SKM-1 treated with dmso at 0.1 percent for 144 hours (cell line): ENCODE measurements around the gene ANK2.
"Not testable (repeated sequence)": the region's sequence is repeated elsewhere in the genome, so short reads cannot be mapped to it uniquely, and the experiment has no call there.

Source experiments
- DNase-seq: peaks from one replicate; lab custom pipeline; 2025; ENCODE audit not compliant: unreplicated experiment; lab: John Stamatoyannopoulos, UW

ANK2 gene

DNA sequence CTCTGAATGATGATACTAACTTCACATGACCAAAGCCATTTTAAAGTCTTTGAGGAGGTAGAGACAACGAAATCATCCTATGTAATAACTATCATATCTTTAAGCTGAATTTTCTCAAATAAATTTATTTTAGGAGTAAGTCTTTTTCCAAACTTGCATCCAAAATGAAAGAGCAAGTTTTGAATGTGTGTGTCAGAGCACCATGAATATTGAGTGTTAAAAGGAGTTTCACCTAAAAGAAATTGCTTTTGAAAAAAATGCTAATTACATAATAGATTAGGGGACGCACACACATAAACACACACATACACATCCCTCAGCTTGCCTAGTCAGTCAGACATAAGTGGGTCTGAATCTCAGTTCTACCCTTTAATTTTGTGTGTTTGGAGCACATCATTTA, 1.9 kb downstream of the ANK2 start:
- no peak for DNase-seq

DNA sequence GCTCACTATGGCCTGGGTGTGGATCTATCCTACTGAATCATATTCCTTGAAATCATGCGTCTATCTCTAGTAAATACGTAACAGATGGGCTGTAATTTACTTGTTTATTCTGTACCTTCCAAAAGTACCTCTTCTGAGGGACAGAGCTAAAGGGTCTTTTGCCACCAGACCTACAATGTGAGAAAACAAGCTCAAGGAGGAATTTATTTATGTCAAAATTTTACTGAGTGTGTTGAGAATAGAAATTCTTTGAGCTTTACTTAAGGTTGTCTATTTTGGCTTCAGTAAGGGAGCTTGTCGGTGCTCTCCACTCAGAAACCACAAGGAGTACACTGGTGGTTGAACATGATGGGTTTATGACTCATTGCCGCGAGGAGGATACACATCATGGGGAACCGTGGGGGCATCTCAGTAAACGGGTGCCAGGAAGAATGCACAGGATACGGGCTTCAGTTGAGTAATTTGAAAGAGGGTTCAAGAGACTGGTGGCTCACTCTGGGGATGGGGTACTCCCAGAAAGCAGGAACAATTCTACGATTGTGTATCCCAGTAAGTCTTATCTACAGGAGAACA, 3.0 kb downstream of the ANK2 start:
- DNase-seq, result no peak

DNA sequence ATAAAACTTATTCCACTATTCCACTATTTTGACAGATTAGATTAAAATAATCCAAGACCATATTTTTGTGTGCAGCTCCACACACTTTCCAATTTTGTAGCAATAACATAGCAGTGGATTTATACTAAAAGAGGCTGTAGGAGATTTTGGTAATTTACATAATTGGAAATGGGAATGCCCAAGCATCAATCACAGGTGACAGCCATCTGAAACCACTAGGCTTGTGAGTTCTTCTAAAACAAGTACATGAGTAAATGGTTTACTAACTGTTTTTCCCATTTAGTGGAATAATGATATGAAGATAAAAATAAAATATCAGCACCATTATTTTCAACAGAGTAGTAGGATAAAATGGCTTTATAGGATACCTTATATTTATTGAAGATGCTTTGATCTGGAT, 4.4 kb downstream of the ANK2 start:
- no peak for DNase-seq

DNA sequence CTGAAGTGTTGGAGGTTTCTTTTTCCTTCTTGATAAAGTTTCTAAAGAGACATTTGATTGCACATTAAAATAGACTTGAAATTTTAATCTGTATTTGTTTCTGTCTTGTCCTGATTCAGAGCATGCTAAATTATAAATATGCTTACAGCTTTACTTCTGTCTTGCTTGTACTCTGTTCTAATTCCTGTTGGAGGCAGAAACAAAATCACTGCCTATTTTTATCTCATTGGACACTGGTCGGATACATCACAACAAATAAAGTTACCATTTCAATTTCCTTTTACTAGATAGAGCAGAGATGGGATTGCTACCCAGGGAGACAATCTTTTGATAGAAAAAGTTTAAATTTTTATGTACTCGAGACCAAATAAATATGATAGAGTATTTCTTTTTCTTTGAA, 6.9 kb downstream of the ANK2 start:
- no peak for DNase-seq

DNA sequence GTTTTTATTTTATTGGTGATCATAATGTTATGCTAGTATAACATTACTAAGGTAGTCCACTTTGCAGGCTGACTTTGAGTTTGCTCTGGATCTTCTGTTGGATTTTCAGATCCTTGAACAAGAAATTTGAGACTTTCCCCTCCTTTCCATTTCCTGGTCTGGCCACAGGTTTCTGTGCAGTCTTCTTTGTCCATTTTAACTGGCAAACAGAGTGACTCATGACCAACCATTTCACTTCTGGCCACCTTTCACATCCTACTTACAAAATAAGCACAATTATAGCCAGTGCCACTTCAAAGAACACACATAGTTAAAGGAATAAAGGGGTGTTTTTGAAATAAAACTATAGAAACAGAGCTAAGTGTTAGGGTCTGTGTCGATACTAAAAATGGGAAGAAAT, 8.4 kb downstream of the ANK2 start:
- no peak for DNase-seq

DNA sequence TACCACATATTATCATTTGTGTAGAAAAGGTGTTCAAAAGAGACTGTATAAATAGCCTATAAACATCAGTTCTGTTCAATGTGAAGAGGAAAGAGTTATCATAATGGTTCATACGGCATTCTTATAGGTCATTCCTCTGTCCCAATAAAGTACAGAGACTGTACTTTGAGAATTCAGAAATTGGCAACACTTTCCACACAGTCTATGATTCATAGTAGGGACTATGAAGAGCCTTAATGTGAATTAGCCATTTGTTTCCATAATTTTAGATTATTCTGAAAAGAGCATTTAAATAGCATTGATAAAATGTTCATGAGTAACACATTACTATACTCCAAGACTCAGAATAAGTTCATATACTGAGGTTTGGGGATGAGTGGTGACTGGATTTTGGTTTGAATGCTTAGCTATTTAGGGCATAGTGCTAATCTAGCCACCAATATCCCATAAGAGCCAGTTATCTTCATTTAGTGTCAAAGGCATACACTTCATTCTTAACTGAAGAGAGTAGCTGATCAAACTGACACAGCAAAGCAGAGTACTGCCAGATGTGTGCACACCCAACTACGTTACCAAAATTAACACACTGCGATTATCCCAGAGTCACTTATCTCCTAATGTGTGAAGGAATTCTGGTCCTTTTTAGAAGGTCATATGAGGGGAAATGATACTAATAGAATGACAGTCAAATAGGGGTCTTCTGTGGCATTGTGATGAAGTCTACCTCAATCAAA, 10.2 kb downstream of the ANK2 start:
- no peak for DNase-seq

DNA sequence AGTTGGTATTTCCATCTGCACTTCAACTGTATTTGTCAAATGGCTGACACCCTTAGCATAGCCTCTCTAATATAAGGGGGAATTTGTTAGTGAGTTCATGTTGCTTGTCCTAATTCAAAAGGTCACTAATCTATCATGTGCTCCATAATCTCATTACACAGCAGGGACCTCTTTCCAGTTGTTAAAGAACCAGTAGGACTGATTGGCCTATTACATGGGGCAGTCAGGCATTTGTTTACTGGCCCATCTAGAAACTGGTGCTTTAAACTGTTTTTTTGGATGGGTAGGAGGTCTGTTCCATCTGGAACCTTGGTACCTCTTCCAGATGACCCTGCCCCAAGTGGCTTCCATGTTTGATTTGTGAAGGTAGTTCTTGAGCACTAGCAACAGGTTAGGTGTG, 11.4 kb downstream of the ANK2 start:
- no peak for DNase-seq

DNA sequence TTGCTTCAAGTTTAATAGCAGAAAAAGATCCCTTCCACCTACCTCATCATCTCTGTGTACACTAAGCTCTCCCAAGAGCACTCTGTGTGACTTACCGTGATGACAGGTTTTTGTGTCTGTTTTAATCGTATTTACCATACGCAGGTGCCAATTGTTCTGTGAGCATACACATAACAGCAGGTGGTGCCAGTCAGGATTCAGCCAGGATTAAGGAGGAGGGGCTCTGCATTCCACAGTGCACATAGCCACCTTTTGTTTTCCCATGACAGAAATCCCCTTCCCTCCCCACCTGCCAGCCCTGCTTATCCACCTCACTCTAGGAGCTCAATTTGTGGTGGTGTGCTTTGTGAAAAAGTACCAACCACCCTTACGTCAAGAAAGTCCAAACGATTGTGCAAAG, 14.8 kb downstream of the ANK2 start:
- DNase-seq, result no peak

DNA sequence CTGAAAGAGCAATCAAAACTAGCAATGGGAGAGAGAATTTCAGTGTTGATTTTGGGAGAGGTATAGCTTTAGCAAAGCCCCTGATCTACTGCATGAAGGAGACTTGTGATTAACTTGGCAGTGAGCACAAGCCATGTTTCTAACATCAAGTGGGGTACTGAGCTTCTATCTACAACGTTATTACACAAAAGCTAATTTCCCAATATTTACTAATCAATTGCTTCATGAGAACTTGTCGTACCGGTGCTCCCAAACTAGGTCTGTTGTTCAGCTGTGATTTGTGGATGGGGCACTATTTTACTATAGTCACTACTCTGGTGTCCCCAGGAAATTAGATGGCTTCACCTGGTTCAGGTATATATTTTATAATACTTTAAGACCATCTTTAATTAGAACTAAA, 16.2 kb downstream of the ANK2 start:
- no peak for DNase-seq

DNA sequence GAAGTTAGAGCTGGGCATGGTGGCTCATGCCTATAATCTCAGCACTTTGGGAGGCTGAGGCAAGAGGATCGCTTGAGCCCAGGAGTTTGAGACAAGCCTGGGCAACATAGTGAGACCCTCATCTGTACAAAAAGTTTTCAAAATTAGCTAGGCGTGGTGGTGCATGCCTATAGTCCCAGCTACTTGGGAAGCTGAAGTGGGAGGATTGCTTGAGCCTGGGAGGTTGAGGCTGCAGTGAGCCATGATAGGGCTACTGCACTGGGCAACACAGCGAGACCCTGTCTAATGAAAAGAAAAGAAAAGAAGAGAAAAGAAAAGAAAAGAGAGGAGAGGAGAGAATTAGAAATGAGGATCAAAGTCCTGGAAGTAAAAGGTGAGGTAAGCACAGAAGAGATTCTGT, 19.3 kb downstream of the ANK2 start:
- not testable (repeated sequence) for DNase-seq

DNA sequence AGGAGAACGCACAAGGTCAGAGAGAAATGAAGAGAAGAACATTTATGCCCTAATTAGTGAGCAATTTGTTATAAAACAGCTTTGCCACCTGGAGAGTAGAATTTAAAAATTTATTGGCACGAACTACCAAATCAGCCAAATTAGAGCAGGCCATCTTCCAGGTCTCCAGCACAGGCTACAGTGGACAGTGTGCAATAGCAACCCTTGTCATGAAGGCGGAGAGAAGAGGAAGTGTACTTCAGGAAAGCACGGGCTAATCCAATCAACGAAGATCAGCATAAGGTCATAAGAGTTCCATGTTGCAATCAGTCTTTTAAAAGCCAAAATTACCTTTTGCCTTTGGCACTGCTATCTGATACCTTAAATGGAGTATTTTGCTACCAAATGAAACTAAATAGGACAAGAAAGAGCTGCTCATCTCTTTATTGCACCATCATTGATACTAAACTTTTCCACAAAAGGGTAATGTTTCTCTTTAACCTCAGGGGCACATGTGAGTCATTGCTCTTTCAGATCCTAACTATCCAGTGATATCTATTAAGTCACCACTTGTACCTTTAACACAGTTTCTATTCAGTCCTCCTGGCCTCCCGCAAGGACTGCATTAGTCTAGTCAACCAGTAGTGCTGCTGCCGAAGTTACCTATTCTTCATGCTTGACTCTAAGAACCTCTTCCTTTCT, 19.9 kb downstream of the ANK2 start:
- peak; percentile 53 for DNase-seq

DNA sequence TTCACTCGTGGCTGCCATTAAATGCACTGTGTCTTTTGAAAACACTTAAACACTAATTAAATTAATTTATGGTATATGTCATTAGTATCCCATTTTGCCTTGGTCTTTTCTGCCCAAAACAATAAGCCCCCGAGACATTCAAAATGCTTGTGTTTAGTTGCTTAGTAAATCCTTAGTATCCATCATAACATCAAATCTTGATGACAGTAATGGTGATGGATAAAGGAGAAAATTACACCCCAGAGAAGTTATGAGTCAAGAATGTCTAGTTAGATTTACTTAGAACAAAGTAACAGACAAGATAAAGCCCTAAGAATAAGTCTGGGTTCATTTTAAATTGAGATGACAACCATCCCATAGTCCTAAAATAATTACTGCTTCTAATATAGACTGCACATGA, 21.3 kb downstream of the ANK2 start:
- no peak for DNase-seq

DNA sequence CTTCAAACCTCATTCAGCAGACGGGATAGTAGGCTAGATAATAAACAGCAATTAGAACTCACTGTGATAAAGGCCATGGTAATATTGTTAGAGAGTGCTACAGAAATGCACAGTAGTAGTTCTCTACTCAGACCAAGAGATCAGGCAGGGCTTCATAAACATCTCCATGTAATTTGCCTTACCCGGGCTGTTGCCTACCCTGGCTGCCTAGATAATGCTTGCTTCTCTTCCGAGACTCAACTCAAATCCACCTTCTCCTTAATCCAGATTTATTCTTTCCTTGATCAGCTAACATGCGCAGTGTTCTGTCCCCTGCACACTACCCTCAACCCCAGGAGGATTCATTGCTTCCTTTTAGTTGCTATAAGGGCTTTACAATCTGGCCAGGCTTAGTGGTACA, 21.8 kb downstream of the ANK2 start:
- no peak for DNase-seq

DNA sequence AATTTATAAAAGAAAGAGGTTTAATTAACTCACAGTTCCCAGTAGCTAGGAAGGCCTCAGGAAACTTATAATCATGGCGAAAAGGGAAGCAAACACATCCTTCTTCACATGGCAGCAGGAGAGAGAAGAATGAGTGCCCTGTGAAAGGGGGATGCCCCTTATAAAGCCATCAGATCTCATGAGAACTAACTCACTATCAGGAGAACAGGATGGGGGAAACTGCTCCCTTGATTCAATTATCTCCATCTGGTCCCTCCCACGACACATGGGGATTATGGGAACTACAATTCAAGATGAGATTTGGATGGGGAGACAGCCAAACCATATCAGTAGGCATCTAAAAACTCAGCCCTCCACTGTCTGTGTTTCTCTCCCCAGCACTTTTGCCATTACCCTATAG, 22.4 kb downstream of the ANK2 start:
- no peak for DNase-seq

DNA sequence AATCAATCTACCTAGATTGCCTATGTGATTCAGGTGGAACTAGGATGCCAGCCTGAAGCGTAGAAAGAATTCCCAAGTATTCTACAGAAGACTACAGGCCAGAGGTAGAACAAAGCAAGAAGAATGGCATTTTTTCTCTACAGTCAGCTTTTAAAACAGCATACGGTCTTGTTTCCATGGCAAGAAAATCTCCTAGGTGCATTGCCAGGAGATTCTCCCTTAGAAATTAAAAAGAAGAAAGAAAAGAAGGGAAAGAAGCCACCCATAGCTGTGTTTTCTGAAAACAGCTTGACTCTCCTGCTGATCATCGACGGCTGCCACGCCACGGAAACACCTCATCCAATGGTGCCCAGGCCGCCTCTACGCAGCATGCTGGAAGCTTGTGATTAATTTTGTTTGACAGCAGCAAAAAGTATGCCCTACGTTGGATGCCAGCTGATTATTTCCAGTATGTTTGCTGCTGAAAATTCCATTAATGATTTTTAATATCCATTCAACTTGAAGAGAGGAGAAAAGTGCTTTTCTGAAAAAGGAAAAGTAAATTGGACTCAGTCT, 24.1 kb downstream of the ANK2 start:
- no peak for DNase-seq

DNA sequence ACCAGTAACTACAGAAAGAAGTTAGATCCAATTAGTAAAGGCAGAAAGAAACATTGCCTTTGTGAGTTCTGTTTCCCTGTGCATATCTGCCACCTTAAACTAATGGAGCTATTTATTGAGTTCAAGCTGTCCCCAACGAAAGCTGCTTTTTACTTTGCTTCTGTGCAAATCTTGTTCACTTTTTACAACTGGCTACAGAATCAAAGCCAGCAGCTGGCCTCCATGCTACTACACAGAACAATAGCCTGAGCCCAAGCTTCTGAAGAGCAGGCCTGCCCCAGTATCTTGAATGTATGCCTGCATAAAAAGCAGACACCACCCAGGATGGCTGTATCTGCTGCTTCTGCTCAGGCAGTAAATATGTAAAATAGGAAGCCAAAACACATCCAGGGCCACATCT, 28.1 kb downstream of the ANK2 start:
- DNase-seq, result no peak

DNA sequence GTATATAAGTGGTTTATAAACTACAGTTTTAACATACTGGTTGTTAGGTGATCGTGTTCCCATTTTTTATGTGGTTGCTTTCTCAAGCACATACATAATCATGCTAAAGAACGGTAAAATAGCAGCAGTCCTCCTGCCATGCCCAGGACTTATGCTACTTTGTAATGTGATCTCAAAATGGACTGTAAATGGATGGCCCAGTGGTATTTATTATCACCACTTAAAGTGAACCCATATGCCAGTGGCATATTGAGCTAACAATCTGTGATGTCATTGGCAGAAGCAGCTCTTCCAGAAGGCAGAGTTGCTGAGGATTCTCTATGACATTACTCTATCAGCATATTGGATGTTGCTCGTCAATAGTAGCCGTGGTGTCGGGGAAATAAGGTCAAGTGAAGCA, 28.6 kb downstream of the ANK2 start:
- no peak for DNase-seq

DNA sequence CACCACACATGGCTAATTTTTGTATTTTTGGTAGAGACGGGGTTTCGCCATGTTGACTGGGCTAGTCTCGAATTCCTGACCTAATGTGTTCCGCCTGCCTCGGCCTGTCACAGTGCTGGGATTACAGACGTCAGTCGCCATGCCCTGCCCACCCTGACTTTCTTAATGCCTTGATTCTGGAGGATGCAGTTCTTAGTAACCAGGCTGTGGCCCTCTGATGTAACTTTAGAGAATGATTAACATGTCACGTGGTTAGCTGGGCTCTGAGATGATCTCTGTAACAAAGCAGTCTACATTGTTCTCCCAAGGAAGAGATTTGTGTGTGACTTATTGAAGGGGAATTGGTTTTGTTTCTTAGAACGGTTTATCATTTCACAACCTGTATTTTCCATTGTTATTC, 30.6 kb downstream of the ANK2 start:
- no peak for DNase-seq

DNA sequence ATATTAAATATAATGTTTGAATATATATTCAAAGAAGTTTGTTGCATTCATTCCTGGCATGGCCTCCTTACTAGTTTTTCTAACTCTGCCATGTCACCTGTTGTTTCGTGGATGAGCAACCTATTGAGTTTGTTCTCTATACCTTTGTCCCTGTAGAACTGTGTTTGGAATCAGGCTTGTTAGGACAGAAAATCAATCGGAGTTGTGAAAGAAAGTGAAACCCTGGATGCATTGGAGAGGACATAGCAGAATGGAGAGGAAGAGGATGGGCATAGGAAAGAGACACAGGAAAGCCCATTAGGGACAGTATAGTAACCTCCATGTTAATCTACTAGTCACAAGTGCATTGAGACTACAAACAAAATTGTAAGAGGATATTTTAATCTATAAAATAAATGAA, 31.2 kb downstream of the ANK2 start:
- no peak for DNase-seq

DNA sequence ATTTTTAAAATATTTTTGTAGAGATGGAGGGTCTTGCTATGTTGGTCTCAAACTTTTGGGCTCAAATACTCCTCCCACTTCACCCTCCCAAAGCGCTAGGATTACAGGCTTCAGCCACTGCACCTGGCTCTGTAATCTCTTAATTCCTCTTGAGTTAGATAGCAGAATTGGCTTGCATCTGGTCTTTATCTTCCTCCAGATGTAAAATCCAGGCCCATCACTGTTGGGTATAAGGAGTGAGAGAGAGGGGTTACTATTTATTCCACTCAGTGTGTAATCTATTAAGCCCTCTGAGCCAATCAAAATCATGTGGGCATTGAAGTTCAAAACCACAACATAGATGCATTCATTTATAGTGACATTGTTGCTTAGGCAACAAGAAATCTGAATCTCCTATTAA, 33.9 kb downstream of the ANK2 start:
- DNase-seq, result no peak

DNA sequence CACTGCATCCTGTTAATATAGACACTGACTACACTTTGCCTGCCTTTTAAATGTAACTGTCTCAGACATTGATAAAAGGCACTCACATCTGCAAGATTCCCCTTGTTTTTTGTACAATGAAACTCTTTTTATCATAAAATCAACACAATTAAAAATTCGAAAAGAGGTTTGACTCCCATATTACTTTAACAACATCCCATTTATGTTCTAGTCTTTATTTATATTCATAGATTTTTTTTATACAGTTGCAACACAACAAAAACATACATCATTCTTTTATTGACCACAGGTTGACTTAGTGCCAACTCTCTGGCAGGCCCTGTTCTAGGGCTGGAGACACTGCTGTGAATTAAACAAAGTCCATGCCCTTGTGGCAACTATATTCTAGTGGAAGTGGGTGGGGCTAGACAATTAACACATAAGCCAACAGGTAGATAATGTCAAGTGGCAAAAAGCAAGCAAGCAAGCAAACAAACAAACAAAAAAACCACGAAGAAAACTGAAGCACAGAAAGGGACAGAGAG, 36.8 kb downstream of the ANK2 start:
- no peak for DNase-seq

DNA sequence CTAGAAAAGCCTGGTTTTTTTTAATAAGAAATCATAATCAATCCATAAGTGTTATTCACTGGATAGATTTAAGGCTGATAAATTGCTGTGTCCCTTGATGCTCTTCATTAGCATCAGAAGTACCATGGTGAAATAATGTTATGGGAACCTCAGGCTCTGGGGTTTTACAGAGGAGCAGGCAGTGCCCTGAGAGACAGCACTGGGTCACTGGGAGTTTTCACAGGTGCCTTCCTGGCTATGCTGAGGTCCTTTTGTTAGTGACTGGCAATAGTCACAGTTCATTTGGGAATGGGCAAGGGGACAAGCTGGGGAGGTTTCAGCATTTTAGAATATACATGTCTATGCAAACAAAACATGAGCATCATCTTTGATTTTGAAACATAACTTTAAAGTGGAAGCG, 38.6 kb downstream of the ANK2 start:
- DNase-seq, result no peak
